Muscle of arm (tissue), 12 donors: ENCODE results near the gene BICRA. TPM values are rescaled to one million over a fixed set of nuclear protein-coding genes. Genes with fewer than 3 reads are reported as not detected.
A peak's percentile ranks its signal among the peaks of the same experiment; 100 is the strongest.

Experiments used
- DNase-seq: peaks from one replicate; pipeline ENCODE4 v3.0.0-alpha.2; 2013
- polyA plus RNA-seq, 12 donors: library from polyadenylated mRNA; unstranded; fragments of 120-200 nt; gene quantifications; one replicate each; pipeline ENCODE4 v1.2.1, GENCODE V29; 2013; ENCODE audit not compliant: insufficient read length in 12 of 12

BICRA gene
- polyA plus RNA-seq, 12 donors = 7.1 to 18.5 (median 9.6) TPM; not detected in 1

- no peak for DNase-seq
Observed at GRCh38 chr19:47691090-47691489, 82.2 kb downstream of the BICRA start.

GRCh38 chr19:47691782-47692181 lies 82.8 kb downstream of the BICRA start:
- no peak for DNase-seq

- DNase-seq = no peak
Observed at GRCh38 chr19:47693489-47693888, 84.6 kb downstream of the BICRA start.

GRCh38 chr19:47693903-47694302 lies 85.0 kb downstream of the BICRA start:
- no peak for DNase-seq

GRCh38 chr19:47694466-47695273 lies 85.7 kb downstream of the BICRA start:
- DNase-seq = no peak

- no peak for DNase-seq
Observed at GRCh38 chr19:47695533-47696262, 86.8 kb downstream of the BICRA start.

- no peak for DNase-seq
Observed at GRCh38 chr19:47696635-47697034, 87.7 kb downstream of the BICRA start.

- DNase-seq = peak; percentile 83
Observed at GRCh38 chr19:47697863-47698609, 89.1 kb downstream of the BICRA start.

- DNase-seq = no peak
Observed at GRCh38 chr19:47698631-47699359, 89.9 kb downstream of the BICRA start.

GRCh38 chr19:47699360-47699917 lies 90.5 kb downstream of the BICRA start:
- DNase-seq = no peak

- DNase-seq = no peak
Observed at GRCh38 chr19:47700934-47701716, 92.2 kb downstream of the BICRA start.

GRCh38 chr19:47701717-47702552 lies 93.0 kb downstream of the BICRA start:
- no peak for DNase-seq

- DNase-seq = no peak
Observed at GRCh38 chr19:47702671-47703070, 93.7 kb downstream of the BICRA start.

GRCh38 chr19:47703301-47703700 lies 94.4 kb downstream of the BICRA start:
- no peak for DNase-seq

- DNase-seq = no peak
Observed at GRCh38 chr19:47704024-47704423, 95.1 kb downstream of the BICRA start.

- no peak for DNase-seq
Observed at GRCh38 chr19:47704656-47705055, 95.7 kb downstream of the BICRA start.

- peak; percentile 51 for DNase-seq
Observed at GRCh38 chr19:47707135-47707925, 98.4 kb downstream of the BICRA start.

- no peak for DNase-seq
Observed at GRCh38 chr19:47711652-47712242, 102.8 kb downstream of the BICRA start.
